OCI-LY7 (cell line): ENCODE measurements around the gene ANKRD10.

ENCODE experiments used
- EZH2phosphoT487 ChIP-seq: fragments of 200-600 bp; sonication (generic); IDR thresholded peaks from 2 replicates; pipeline ENCODE4 v1.6.1; 2018; ENCODE audit warnings: low read depth, borderline replicate concordance, mild to moderate bottlenecking, mixed run types, antibody characterized with exemption, low read length, moderate library complexity, mixed read lengths
- TF ChIP-seq, protein P1 (sequence below): fragments of 200-600 bp; sonication (generic); conservative IDR thresholded peaks from 2 replicates; pipeline ENCODE4 v1.5.1; 2014; ENCODE audit warnings: mild to moderate bottlenecking, antibody characterized with exemption, low read length, moderate library complexity, mixed read lengths

DNA sequence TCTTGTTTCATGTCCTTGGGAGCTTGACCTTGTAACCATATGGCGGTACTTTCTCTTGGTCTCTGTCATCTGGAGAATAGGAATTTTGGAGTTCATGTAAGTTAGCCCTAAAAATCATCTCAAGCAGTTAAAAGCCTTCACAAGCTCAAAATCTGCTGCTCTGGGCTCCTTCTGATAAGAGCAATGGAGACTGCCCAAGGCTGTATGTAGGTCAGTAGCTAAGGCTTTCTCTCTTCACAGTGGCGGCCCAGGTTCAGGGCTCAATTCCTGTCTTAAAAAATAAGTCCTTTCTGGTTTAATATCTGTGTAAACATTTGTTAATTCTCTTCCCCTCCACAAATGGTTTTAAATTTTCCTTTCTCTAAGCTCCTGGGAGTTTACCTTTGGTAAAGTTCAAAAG, 45.3 kb upstream of the ANKRD10 start:
- TF ChIP-seq, protein P1, sequence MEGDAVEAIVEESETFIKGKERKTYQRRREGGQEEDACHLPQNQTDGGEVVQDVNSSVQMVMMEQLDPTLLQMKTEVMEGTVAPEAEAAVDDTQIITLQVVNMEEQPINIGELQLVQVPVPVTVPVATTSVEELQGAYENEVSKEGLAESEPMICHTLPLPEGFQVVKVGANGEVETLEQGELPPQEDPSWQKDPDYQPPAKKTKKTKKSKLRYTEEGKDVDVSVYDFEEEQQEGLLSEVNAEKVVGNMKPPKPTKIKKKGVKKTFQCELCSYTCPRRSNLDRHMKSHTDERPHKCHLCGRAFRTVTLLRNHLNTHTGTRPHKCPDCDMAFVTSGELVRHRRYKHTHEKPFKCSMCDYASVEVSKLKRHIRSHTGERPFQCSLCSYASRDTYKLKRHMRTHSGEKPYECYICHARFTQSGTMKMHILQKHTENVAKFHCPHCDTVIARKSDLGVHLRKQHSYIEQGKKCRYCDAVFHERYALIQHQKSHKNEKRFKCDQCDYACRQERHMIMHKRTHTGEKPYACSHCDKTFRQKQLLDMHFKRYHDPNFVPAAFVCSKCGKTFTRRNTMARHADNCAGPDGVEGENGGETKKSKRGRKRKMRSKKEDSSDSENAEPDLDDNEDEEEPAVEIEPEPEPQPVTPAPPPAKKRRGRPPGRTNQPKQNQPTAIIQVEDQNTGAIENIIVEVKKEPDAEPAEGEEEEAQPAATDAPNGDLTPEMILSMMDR = no peak
- no peak for TF ChIP-seq EZH2phosphoT487
